Thyroid gland (tissue), 4 donors: ENCODE data around the gene ZNF385B.

Experiments used
- POLR2A ChIP-seq, 2 donors: fragments of 450-650 bp; IDR thresholded peaks; one replicate each; pipeline ENCODE4 v1.6.1; 2017; ENCODE audit warnings: antibody characterized with exemption in 2 of 2, mild to moderate bottlenecking in 2 of 2, moderate library complexity in 1 of 2
- TF ChIP-seq, protein P1 (sequence below), 6 experiments: fragments of 200-600 bp in 3 of 6; fragments of 450-650 bp in 3 of 6; sonication (generic) in 3 of 6; IDR thresholded peaks; one replicate each; pipeline ENCODE4 v1.5.1; 2016 to 2019; ENCODE audit warnings: antibody characterized with exemption in 6 of 6, mild to moderate bottlenecking in 2 of 6, inconsistent platforms in 1 of 6, moderate library complexity in 1 of 6

DNA sequence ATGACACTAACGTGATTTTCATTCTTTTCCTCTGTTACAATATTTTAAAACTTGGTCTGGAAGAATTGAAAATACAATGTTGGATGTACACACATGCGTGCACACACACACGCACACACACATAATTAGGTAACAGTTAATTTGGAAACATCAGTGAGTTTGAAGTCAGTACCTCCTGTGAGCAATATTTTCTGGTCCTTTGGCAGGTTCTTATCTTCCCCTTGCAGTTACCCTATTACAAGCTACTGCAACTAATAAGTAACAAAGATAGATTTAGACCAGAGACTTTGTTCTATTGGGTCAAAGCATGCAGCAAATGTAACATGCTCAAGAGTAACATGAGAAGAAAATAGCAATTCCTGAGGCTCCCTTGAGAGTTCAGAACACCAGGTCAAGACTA lies 73.3 kb downstream of the ZNF385B start:
- TF ChIP-seq, protein P1, sequence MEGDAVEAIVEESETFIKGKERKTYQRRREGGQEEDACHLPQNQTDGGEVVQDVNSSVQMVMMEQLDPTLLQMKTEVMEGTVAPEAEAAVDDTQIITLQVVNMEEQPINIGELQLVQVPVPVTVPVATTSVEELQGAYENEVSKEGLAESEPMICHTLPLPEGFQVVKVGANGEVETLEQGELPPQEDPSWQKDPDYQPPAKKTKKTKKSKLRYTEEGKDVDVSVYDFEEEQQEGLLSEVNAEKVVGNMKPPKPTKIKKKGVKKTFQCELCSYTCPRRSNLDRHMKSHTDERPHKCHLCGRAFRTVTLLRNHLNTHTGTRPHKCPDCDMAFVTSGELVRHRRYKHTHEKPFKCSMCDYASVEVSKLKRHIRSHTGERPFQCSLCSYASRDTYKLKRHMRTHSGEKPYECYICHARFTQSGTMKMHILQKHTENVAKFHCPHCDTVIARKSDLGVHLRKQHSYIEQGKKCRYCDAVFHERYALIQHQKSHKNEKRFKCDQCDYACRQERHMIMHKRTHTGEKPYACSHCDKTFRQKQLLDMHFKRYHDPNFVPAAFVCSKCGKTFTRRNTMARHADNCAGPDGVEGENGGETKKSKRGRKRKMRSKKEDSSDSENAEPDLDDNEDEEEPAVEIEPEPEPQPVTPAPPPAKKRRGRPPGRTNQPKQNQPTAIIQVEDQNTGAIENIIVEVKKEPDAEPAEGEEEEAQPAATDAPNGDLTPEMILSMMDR (IDR thresholded peaks at IDR 0.05), result no peak
- TF ChIP-seq POLR2A (IDR thresholded peaks at IDR 0.05), result no peak
